Calu3 (cell line): ENCODE measurements around the gene METTL1. TPM values are rescaled to one million over a fixed set of nuclear protein-coding genes. Genes with fewer than 3 reads are reported as not detected.

Source experiments
- BruUV-seq: library from RNA; stranded (reverse); fragments of 400-500 nt; replicated peaks from 2 replicates; lab custom pipeline; 2021; lab: Mats Ljungman, UMichigan
- CTCF ChIA-PET: fragments of 300-600 bp; sonication (Branson Sonifier 250); formaldehyde crosslinking; loops from one replicate; lab custom pipeline; 2022; ENCODE audit warnings: antibody characterized with exemption; lab: Charles Lee
- DNase-seq: peaks from one replicate; pipeline ENCODE4 v3.0.0; 2022
- H3K27ac Mint-ChIP-seq: one replicate; pipeline ENCODE4 v1.8.0; 2022; ENCODE audit warnings: mixed read lengths; ENCODE audit not compliant: unreplicated experiment
- H3K27me3 Mint-ChIP-seq: one replicate; pipeline ENCODE4 v1.8.0; 2022; ENCODE audit warnings: mixed read lengths; ENCODE audit not compliant: unreplicated experiment
- H3K36me3 Mint-ChIP-seq: one replicate; pipeline ENCODE4 v1.8.0; 2022; ENCODE audit warnings: mild to moderate bottlenecking, moderate library complexity, mixed read lengths; ENCODE audit not compliant: insufficient read depth, unreplicated experiment
- H3K4me1 Mint-ChIP-seq: one replicate; pipeline ENCODE4 v1.8.0; 2022; ENCODE audit warnings: mild to moderate bottlenecking, low read depth, mixed read lengths; ENCODE audit not compliant: unreplicated experiment
- H3K4me3 Mint-ChIP-seq: one replicate; pipeline ENCODE4 v1.8.0; 2022; ENCODE audit warnings: mild to moderate bottlenecking, low read depth, moderate library complexity, mixed read lengths; ENCODE audit not compliant: unreplicated experiment
- H3K9me3 Mint-ChIP-seq: one replicate; pipeline ENCODE4 v1.8.0; 2022; ENCODE audit warnings: low read depth, mixed read lengths; ENCODE audit not compliant: unreplicated experiment
- intact Hi-C: fragments of 100-400 bp; cut with micrococcal nuclease; formaldehyde crosslinking; loops from one replicate; pipeline ENCODE4 v1.10.0; 2022; ENCODE audit not compliant: unreplicated experiment
- total RNA-seq: library from RNA; stranded (reverse); gene quantifications from 2 replicates; pipeline ENCODE4 v1.2.3, GENCODE V29; 2022
- TF ChIP-seq, protein P1 (sequence below): fragments of 200-600 bp; IDR thresholded peaks from one replicate; pipeline ENCODE4 v1.8.0; 2022; ENCODE audit warnings: antibody characterized with exemption; ENCODE audit not compliant: unreplicated experiment

Gene METTL1
- total RNA-seq, 1 experiment from 2014 or later = 50.5 TPM

DNA sequence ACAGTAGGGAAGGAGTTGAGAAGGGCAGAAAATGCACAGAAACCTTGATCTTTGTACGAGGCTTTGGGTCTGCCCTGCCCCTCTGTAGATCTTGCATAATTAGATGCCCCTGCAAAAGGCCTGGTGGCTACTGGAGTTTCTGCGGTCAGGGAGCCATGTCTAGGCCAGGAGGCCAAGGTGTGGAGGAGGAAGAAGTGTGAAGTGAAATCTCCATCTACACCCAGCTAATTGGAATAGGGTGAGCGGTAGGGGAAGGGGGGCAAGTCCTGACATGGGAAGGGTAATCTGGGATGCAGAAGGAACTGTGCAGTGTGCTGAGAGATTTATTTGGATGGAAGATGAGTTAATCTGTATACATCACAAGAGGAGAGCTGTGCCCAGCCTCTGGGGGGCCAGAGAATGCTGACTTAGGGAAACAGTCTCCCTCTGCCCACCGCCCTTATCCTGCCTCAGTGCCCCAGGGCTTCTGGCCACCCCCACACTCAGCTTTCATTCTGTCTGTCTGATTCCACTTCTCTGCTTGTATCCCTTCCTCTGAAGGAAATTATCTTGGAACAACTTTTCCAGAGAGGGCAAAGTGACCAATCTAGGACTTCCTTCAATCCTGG is 10.4 kb downstream of the METTL1 start:
- Mint-ChIP-seq H3K27me3 (peaks cover 38% of the 10 kb centered on the region), H3K4me1 (peaks cover 22% of the 10 kb centered on the region), H3K4me3 (no peak overlapping the region), H3K36me3 (peaks cover 52% of the 10 kb centered on the region), H3K9me3 (no peaks in the 10 kb centered on the region), H3K27ac (peak overlapping the region; percentile 24)
- TF ChIP-seq, protein P1, sequence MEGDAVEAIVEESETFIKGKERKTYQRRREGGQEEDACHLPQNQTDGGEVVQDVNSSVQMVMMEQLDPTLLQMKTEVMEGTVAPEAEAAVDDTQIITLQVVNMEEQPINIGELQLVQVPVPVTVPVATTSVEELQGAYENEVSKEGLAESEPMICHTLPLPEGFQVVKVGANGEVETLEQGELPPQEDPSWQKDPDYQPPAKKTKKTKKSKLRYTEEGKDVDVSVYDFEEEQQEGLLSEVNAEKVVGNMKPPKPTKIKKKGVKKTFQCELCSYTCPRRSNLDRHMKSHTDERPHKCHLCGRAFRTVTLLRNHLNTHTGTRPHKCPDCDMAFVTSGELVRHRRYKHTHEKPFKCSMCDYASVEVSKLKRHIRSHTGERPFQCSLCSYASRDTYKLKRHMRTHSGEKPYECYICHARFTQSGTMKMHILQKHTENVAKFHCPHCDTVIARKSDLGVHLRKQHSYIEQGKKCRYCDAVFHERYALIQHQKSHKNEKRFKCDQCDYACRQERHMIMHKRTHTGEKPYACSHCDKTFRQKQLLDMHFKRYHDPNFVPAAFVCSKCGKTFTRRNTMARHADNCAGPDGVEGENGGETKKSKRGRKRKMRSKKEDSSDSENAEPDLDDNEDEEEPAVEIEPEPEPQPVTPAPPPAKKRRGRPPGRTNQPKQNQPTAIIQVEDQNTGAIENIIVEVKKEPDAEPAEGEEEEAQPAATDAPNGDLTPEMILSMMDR = no peak
- CTCF ChIA-PET = interaction anchor here (0.9 kb wide), 1 partner anchor 751 kb away, joined by 4 read pairs; no protein-coding TSS in a partner anchor
- no TSS peak for BruUV-seq
- DNase-seq = no peak
- intact Hi-C loops = no loop called here

DNA sequence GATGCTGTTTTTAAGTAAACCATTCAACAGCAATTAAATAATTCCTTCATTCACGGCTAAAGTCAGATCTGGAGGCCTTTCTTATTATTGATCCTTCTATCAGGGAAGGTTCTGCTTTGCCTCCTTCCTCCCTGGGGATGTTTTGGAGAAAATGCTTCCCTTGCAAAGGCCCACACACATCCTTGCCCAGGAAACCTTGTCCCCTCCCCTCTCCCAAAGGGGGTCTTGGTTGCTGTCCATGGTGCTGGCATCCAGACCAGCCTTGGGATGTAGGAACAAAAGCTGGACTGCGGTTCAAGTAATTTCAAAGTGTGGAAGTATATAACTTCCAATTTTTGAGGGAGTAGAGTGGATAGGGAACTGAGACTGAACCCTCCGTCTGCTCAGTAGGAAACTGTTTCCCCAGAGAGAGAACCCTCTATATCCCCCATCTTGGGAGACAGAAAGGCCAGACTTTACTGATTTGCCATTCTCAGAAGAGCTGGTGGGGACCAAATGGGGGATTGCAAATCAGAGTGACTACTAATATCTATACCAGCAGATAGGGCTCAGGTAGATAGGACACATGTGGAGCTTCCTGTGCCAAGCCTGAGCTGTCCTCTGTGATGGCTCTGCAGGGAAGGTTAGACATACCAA is 11.4 kb downstream of the METTL1 start:
- no peak overlapping the region for H3K27ac Mint-ChIP-seq
- peaks cover 28% of the 10 kb centered on the region for H3K27me3 Mint-ChIP-seq
- H3K9me3 Mint-ChIP-seq = no peaks in the 10 kb centered on the region
- peaks cover 22% of the 10 kb centered on the region for H3K4me1 Mint-ChIP-seq
- no peak overlapping the region for H3K4me3 Mint-ChIP-seq
- intact Hi-C loops = no loop called here
- CTCF ChIA-PET = interaction anchor here (0.6 to 0.9 kb wide), 2 partner anchors 12 to 18 kb away, joined by 3 read pairs; partner anchors contain the start of genes EEF1AKMT3 and METTL1
- no TSS peak for BruUV-seq
- H3K36me3 Mint-ChIP-seq = peaks cover 58% of the 10 kb centered on the region
- no peak for DNase-seq
- TF ChIP-seq, protein P1 = no peak

DNA sequence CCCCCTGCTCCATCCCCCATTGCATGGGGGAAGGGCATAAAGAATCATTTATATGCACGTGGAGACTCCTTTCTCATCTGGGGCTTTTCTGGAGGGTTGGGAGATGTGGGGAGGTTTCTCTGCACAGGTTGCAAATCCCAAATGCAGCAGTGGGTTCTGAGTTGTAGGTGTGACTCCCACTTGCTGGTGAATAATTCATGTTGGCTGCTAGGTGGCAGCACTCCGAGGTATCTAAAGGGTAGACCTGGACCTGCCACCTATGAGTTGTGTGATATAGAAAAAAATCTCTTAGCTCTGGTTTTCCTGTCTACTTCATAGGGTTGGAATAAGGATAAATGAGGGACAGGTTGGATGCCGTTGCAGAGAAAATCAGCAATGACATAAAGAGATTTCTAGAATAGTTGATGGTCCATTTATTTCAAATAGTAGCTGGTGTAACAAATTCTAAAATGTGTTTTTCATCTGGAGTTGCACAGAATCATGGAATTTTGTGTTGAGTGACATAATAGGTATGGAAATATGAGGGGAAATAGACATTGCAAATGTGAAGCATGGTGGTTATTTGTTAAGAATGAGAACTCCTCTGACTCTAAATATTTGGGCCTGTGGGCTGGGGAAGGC is 12.4 kb downstream of the METTL1 start:
- CTCF ChIA-PET = interaction anchor here (0.5 to 0.9 kb wide), 4 partner anchors 13 to 416 kb away, joined by 3 to 4 read pairs (median 3); partner anchors contain the start of genes EEF1AKMT3 and METTL1

More for the DNA sequence above, 12.4 kb downstream of the METTL1 start:
- intact Hi-C loops = no loop called here
- peaks cover 14% of the 10 kb centered on the region for H3K4me1 Mint-ChIP-seq
- peak; percentile 57 for DNase-seq
- no peak overlapping the region for H3K4me3 Mint-ChIP-seq
- peaks cover 18% of the 10 kb centered on the region for H3K27me3 Mint-ChIP-seq
- peaks cover 57% of the 10 kb centered on the region for H3K36me3 Mint-ChIP-seq
- TF ChIP-seq, protein P1 = peak; percentile 55
- H3K27ac Mint-ChIP-seq = no peak overlapping the region
- BruUV-seq = no TSS peak
- no peaks in the 10 kb centered on the region for H3K9me3 Mint-ChIP-seq
